Adipocyte (in vitro differentiated cells): ENCODE results near the gene DHRS2.
"Not testable (repeated sequence)": the region's sequence is repeated elsewhere in the genome, so short reads cannot be mapped to it uniquely, and the experiment has no call there.

ENCODE experiments used
- DNase-seq: peaks from one replicate; pipeline ENCODE4 v3.0.0-alpha.2; 2015; ENCODE audit warnings: low read depth
- H3K27me3 ChIP-seq: replicated peaks from 2 replicates; pipeline ENCODE4 v1.7.0; 2013; ENCODE audit warnings: mild to moderate bottlenecking, low read length, moderate library complexity; ENCODE audit not compliant: control insufficient read depth, insufficient read depth
- H3K36me3 ChIP-seq: 2 replicates; pipeline ENCODE4 v1.7.0; 2013; ENCODE audit warnings: low read length, mild to moderate bottlenecking, moderate library complexity; ENCODE audit not compliant: control insufficient read depth, insufficient read depth, severe bottlenecking
- H3K4me1 ChIP-seq: 2 replicates; pipeline ENCODE4 v1.7.0; 2013; ENCODE audit warnings: mild to moderate bottlenecking, low read length, moderate library complexity; ENCODE audit not compliant: control insufficient read depth, insufficient read depth
- H3K4me3 ChIP-seq: 2 replicates; pipeline ENCODE4 v1.7.0; 2013; ENCODE audit warnings: mild to moderate bottlenecking, low read length, moderate library complexity
- H3K9ac ChIP-seq: 2 replicates; pipeline ENCODE4 v1.7.0; 2013; ENCODE audit warnings: mild to moderate bottlenecking, low read length, moderate library complexity
- H3K9me3 ChIP-seq: 2 replicates; pipeline ENCODE4 v1.7.0; 2013; ENCODE audit warnings: mild to moderate bottlenecking, low read length, moderate library complexity; ENCODE audit not compliant: control insufficient read depth

DHRS2 gene

GRCh38 chr14:23636317-23637211 is at the start of gene DHRS2:
TSS of gene DHRS2 (plus strand) at chr14:23636364. CDS start at chr14:23638865, 2,501 bp downstream.
- H3K4me3 ChIP-seq, result no peak within 1 kb of the TSS
- H3K27me3 ChIP-seq, result no peaks in the 10 kb centered on the region
- no peaks in the 10 kb centered on the region for H3K9me3 ChIP-seq
- no peak for DNase-seq
- H3K36me3 ChIP-seq, result no peaks in the 10 kb centered on the region
- no peak within 1 kb of the TSS for H3K9ac ChIP-seq
- H3K4me1 ChIP-seq, result peaks cover 33% of the 10 kb centered on the region

DNA sequence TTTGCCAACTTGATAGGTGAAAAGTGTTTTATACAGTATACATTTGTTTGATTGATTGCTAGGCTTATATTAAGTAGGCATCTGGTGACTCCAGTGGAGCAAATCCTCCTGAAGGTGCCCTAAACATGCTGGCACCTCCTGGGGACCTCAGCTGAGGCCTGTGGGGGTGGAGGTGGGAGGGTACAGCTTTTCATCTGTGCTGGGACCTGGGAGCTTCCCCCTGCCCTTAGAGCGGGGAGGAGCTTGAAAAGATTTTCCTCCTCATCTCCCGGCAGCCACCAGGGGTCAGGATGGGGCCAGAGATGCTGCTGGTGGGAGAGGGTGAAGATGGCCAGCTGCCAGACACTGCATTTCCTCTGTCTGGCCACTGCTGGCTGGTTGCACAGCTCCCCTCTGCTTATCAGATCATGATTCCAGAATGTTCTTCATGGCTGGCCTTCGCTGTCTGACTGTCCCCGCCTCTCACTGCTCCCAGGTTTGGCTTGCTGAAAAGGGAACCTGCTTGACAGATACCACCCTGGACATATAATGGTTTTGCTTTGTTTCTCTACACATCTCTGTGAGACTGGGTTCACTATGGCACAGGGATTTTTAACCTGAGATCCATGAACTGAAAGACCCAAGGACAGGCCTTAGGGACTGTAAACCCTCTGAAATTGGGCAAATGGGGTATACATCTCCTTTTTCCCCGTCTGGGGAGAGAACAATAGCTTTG is 47.1 kb upstream of the DHRS2 start:
- DNase-seq, result peak; percentile 85
- Histone ChIP-seq H3K36me3 (no peaks in the 10 kb centered on the region), H3K9ac (no peak overlapping the region), H3K9me3 (no peaks in the 10 kb centered on the region), H3K27me3 (peaks cover 5% of the 10 kb centered on the region), H3K4me3 (no peak overlapping the region), H3K4me1 (peaks cover 3% of the 10 kb centered on the region)

DNA sequence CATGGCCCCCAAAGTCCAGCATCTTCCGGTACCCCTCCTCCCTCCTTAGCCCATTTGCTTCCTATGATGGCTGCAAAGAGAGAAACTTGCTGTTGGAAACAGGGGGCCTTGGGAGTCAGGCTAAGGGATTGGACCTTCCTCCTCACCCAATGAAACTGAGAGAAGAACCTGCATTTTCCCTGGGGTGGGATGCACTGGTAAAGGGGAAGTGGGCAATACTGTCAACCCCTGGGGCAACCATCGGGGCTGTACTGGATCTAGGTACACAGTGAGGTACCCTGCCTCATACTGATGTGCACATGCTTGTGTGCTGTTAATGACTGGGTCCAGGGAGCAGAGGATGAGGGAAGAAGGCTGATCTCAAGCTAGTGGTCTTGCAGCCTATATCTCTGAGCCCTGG is 46.6 kb upstream of the DHRS2 start:
- Histone ChIP-seq H3K9ac (no peak overlapping the region), H3K36me3 (no peaks in the 10 kb centered on the region), H3K9me3 (no peaks in the 10 kb centered on the region), H3K27me3 (peaks cover 5% of the 10 kb centered on the region), H3K4me1 (peaks cover 3% of the 10 kb centered on the region), H3K4me3 (no peak overlapping the region)
- DNase-seq, result no peak

GRCh38 chr14:23590198-23590597 is 46.0 kb upstream of the DHRS2 start:
- Histone ChIP-seq H3K36me3 (no peaks in the 10 kb centered on the region), H3K4me3 (no peak overlapping the region), H3K4me1 (peaks cover 3% of the 10 kb centered on the region), H3K9ac (no peak overlapping the region), H3K9me3 (no peaks in the 10 kb centered on the region), H3K27me3 (peaks cover 5% of the 10 kb centered on the region)
- DNase-seq, result no peak

- not testable (repeated sequence) for H3K9ac ChIP-seq, H3K36me3 ChIP-seq, H3K27me3 ChIP-seq, H3K9me3 ChIP-seq, H3K4me1 ChIP-seq, H3K4me3 ChIP-seq, DNase-seq
Observed at GRCh38 chr14:23594191-23594590, 42.0 kb upstream of the DHRS2 start.

- H3K36me3 ChIP-seq, result no peaks in the 10 kb centered on the region
- H3K4me1 ChIP-seq, result no peaks in the 10 kb centered on the region
- no peak overlapping the region for H3K9ac ChIP-seq
- peaks cover 6% of the 10 kb centered on the region for H3K9me3 ChIP-seq
- DNase-seq, result no peak
- H3K27me3 ChIP-seq, result peaks cover 11% of the 10 kb centered on the region
- no peak overlapping the region for H3K4me3 ChIP-seq
Observed at GRCh38 chr14:23600322-23600707, 35.8 kb upstream of the DHRS2 start.

DNA sequence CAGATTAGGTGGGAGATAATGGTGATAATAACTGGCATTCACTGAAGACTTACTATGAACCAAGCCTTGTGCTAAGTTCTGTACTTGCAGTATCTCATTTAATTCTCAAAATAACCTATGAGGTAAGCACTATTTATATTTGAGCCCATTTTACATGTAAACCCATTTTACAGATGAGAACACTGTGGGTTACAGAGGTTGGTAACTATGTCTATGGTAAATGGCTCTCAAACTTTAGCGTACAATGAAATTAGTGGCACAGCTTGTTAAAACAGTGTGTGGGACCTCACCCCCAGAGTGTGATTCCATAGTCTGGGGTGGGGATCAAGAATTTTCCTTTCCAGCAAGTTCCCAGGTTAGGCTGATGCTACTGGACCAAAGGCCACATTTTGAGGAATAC is 35.4 kb upstream of the DHRS2 start:
- Histone ChIP-seq H3K4me3 (no peak overlapping the region), H3K27me3 (peaks cover 11% of the 10 kb centered on the region), H3K9ac (no peak overlapping the region), H3K36me3 (no peaks in the 10 kb centered on the region), H3K4me1 (no peaks in the 10 kb centered on the region), H3K9me3 (peaks cover 6% of the 10 kb centered on the region)
- no peak for DNase-seq

GRCh38 chr14:23601424-23601823 is 34.7 kb upstream of the DHRS2 start:
- Histone ChIP-seq H3K27me3 (peaks cover 11% of the 10 kb centered on the region), H3K4me3 (no peak overlapping the region), H3K4me1 (no peaks in the 10 kb centered on the region), H3K9me3 (peaks cover 6% of the 10 kb centered on the region), H3K9ac (no peak overlapping the region), H3K36me3 (no peaks in the 10 kb centered on the region)
- DNase-seq, result no peak

GRCh38 chr14:23601845-23602180 is 34.4 kb upstream of the DHRS2 start:
- H3K36me3 ChIP-seq, result no peaks in the 10 kb centered on the region
- peaks cover 6% of the 10 kb centered on the region for H3K9me3 ChIP-seq
- no peak for DNase-seq
- no peak overlapping the region for H3K9ac ChIP-seq
- no peaks in the 10 kb centered on the region for H3K4me1 ChIP-seq
- peaks cover 11% of the 10 kb centered on the region for H3K27me3 ChIP-seq
- no peak overlapping the region for H3K4me3 ChIP-seq

- no peak overlapping the region for H3K9ac ChIP-seq
- peaks cover 15% of the 10 kb centered on the region for H3K27me3 ChIP-seq
- no peaks in the 10 kb centered on the region for H3K4me1 ChIP-seq
- H3K9me3 ChIP-seq, result peaks cover 6% of the 10 kb centered on the region
- DNase-seq, result no peak
- H3K36me3 ChIP-seq, result no peaks in the 10 kb centered on the region
- H3K4me3 ChIP-seq, result no peak overlapping the region
Observed at GRCh38 chr14:23602181-23603095, 33.7 kb upstream of the DHRS2 start.

- no peaks in the 10 kb centered on the region for H3K4me1 ChIP-seq
- peaks cover 6% of the 10 kb centered on the region for H3K9me3 ChIP-seq
- H3K9ac ChIP-seq, result no peak overlapping the region
- no peak overlapping the region for H3K4me3 ChIP-seq
- peaks cover 15% of the 10 kb centered on the region for H3K27me3 ChIP-seq
- no peak for DNase-seq
- no peaks in the 10 kb centered on the region for H3K36me3 ChIP-seq
Observed at GRCh38 chr14:23603103-23603502, 33.1 kb upstream of the DHRS2 start.
